DMS 273 (cell line): ENCODE results near the gene BTRC.

Experiments
- DNase-seq: peaks from one replicate; lab custom pipeline; 2025; ENCODE audit not compliant: unreplicated experiment; lab: John Stamatoyannopoulos, UW

The BTRC gene

DNA sequence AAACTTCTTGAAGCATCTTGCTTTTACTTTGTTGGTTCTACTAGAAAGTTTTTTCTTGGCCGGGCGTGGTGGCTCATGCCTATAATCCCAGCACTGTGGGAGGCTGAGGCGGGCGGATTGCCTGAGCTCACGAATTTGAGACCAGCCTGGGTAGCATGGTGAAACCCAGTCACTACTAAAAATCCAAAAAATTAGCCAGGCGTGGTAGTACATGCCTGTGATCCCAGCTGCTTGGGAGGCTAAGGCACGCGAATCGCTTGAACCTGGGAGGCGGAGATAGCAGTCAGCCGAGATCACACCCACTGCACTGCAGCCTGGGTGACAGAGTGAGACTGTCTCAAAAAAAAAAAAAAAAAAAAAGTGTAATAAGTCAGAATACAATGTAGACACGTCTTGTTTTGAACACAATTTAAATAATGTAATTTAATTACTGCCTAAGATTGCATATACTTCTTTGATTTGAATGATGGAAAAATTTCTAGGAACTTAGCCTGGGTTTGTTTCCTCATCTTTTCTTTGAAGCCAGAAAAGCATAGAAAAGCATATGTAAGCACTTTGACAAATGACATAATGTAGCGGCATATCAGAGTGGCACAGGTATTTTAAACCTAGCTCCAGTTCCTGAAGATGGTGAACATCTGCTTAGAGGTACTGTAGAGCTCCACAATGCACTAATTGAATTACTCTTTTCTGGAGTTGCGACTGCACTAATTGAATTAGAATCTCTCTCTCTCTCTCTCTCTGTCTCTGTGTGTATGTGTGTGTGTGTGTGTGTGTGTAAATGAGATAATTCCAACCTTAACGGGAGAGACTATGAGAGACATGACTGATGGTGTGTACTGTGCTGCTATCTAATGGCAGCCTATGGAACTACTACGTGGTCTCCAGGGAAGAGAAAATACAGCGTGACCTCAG lies 87.8 kb downstream of the BTRC start:
- DNase-seq, result peak; percentile 82

DNA sequence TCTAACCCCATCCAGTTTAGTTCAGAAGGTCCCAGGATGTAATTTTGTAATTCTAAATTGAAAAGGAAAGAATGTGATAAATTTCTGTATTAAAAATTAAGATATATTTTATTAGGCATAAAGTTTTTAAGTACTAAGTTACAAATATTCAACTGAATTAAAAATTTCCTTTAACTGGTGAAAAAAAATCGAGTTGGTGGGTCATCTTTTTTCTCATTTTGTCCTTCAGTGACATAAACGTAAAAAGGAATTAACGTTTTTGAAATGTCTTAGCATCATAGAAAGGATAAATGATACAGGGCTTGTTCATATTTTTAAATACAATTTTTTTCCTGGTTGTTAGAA lies 88.5 kb downstream of the BTRC start:
- DNase-seq, result no peak

DNA sequence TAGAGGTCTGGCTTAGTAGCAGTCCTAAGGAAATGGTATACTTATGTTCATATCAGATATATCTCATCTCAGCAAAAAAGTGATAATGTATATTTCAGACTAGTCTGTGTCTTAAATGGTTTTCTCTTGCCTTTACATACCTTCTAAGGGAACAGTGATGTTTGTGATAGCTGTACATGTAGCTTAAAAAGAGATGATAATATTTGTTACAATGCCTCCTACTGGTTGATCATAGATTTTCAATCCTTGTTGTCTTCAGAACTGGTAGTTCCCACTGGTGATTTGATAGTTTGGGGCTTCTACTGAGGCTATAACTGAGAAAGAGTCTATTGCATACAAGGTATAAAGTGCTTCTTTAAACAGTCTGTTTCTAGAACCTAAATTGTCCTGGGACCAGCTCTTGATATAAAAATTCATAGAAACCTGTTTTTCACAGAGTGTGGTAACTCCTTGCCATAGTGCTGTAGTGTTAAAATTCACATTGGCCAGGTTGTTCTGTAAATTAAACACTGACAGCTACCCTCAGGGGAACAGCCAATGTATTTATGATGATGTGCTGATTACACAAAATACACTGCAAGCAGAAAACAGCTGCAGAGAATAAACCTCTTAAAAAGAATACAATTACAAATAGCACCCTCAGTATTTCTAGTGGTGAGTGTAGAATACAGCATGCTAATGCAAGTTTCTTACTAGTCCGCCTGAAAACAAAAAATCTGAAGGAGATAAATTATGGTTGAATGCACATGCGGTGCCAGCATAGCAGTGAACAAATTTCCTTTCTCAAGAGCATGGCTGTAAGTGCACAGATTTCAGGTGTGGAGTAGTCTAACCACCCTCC lies 90.3 kb downstream of the BTRC start:
- peak; percentile 37 for DNase-seq

DNA sequence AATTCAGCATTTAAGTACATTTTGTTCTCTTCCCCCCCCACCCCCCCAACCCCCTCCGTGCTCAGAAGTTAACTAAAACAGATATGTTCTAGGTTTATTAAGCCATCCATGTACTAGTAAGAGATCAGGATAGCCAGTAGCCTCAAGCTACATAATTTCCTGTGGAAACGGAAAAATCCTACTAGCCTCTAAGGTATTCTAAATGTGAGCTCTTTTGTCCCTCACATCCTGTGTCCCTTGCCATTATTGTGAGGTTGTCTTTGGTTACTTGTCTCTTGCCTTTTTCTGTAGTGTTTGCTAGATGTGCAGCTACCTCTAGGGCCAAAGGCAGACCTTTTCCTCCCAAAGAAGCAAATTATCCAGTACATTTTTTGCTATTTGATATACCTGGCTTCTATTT lies 92.1 kb downstream of the BTRC start:
- DNase-seq, result no peak

DNA sequence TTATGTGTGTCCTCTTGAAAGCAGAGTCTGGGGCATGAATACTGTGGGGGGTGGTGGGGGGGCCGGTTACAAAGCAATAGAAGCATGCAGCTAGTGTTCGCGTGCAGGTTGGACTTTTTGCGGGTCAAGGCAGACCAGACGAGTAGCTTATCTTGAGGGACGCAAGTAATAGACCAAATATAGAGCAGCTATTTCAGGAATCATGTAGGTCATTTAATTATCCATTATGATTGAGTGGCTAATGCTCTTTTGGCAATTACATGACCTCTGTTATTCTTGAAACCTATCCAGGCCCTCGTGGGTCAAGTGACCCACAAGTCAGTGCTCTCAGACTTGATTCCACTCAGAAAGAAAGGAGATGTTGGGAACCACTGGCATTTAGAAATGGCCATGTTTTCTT lies 93.0 kb downstream of the BTRC start:
- no peak for DNase-seq

DNA sequence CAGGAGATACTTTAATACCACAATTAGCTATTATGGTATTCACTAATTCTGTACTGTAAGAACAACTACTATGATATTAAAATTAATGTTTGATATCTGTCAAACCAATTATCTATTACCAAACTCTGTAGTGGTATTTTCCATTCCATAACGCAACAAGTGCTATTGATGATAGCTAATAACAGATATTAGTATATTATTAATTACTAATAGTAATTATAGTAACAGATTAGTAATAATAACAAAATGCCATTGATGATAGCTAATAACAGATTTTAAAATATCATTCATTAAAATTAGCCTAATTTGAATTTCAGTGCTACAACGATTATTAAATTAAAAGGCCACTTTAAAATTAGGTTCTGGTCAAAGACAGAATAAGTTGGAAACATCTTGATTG lies 93.5 kb downstream of the BTRC start:
- no peak for DNase-seq

DNA sequence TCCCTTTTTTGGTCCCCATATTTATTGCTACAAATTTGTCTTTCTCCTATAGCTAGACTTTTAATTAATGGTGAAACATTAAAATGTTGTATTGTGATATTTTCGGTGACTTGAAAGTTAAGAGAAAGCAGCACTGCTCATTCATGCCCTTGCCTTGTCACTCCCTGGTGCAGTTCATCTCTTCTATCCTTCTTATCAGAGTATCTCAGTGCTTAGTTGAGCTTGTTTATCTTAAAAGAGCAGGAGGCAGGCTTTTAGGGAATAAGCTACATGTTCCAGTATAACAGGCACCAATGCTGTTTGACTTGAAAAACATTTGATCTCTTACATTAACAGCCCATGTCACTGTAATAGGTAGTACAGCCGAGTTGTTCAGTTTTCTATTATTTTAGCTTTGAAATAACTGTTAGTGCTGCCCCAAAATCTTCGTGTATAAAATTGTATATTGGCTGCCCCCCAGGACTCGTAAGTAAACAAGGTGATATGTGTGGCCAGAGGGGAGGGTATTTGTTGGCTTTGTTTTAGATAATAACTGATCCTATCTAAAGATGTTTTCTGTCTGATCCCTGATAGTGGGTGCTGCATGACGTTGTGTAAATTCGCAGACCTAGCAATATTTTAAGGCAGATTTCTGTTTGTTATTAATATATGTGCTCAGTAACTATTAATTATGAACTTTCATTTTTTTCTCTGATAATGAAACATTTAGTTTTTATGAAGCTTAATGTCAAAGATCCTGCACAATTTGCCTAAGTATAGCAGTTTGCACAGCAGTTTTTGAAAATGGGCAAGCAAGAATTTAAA lies 96.5 kb downstream of the BTRC start:
- DNase-seq, result peak; percentile 44

DNA sequence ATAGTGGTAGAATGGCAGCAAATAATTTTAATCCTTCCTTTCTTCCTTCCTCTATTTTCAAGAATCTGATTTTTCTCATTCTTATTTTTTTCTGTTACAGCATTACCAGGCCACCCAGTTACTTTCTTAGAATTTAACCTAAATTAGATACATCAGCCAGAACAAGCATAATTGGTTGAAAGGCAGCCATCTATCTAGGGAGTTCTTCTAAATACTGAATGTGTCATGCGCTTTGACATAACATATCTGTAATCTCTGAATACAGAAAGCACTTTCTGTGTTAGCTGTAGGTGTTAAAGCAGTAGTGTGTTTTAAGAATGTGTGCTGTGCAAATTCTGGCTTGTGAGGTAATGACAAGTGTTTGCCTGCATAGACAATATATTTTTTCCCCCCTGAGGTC lies 97.3 kb downstream of the BTRC start:
- no peak for DNase-seq

DNA sequence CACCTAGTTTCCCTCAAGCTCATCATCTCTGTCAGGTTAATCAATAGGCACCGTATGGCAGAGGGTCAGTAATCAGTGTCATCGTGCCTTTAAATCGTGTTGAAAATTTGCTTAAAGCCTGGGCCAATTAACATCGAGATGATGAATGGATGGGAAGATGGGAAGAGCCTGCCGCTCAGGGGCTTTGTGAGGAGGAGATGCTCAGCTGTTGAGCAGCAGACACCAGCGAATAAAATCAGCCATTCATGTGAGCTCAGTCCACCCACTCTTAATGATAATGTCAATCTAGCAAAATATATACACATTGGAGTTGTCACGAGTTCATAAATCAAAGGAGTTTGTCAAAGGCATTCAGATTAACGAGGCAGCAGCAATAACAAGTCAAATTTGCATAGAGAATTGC lies 97.7 kb downstream of the BTRC start:
- DNase-seq, result peak; percentile 33

DNA sequence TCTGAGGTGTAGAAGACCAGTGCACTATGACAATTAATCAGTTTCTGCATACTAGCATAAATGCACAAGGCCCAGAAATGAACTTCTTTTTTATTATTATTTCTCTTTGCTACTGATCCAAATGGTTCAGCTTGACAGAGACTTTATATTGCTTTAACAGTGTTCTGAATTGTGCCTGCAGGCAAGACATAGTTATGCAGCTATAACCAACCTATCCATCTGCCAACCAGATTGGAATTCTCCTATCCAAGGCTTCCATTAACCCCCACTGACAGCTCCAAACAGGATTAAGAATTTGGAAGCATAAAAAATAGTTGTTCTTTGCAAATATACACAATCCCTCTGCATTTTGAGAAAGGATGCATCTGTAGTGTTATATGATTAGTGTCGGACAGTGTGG lies 98.2 kb downstream of the BTRC start:
- peak; percentile 56 for DNase-seq

DNA sequence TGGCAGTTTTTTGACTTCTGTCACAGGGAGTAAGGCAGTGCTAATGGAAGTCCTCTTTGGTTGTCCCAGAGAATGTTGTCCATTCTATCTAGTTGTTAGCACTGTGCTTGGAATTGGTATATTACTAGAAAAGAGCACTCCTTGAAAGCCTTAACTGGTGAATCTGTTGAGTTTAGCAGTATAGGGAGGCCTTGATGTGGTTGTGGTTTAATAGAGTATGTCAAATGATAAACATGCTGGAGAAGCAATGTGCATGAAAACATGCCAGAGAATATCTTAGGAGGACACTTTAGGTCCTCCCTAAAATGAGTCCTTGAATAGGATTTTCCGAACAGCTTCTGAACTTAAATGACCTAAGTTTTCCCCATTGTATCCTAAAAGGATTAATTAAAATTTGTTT lies 98.6 kb downstream of the BTRC start:
- no peak for DNase-seq

DNA sequence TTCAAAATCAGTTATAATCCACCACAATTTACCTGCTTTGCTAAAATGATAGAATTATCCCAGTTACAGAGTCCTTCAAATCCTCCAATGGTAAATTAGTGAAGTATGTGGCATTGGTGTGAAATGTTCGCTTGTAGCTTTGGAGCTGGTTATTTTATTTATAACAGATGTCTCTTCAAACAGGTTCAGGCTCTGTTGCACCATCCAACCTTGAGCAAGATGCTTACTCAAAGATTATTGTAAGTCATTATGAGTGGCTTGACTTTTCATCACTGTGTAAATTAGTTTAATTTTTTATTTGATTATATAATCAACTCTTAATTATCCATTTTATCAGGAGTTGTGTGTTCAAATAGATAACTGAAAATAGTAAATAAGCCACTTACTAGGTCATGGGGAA lies 99.4 kb downstream of the BTRC start:
- DNase-seq, result peak; percentile 32

DNA sequence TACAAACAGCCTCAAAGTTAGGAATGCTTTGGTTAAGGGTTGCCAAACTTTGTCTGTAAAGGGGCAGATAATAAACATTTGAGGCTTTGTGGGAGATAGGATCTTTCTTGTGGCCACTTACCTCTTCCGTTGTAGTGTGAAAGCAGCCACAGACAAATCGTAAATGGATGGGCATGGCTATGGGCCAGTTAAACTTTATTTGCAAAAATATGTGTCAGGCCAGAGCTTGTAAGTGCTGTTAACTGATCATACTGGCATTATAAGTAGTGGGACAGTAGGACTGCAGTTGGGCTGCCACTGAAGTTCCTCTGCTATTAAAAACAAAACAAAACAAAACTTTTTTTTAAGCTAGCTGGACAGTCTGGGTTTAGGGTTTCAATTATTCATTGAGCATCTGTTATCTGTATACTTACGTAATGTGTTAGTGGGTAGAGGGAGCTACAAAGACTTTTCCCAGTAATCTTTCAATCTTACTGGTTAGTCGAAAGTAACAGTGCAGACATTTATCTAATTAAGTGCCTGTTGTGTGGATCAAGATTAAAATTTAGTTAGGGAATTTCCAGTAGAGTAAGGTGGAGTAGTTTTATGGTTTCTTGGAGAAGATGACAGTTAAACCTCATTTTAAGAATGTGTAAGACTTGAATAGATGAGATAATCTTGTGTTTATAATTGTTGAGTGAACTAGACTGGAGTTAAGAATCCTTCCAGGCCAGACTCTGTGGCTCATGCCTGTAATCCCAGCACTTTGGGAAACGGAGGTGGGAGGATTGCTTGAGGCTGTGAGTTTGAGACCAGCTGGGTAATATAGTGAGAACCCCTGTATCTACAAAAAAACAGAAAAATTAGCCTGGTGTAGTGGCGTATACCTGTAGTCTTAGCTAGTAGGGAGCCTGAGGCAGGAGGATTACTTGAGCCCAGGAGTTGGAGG lies 100.1 kb downstream of the BTRC start:
- DNase-seq, result peak; percentile 58

DNA sequence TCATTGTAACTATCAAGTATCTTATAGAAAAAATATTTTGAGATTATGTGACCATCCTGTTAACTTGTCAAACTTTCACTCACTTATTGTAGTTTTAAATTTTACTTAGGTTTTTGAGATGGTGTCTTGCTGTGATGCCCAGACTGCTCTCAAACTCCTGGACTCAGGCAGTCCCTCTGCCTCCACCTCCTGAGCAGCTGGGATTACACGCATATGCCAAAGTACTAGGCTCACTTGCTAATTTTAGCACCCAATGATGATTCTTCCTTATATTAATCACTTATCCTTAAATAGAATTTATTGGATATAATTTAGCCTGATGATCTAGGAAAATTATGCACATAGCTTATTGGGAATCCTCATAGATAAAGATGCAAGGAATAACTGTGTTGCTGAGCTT lies 104.9 kb downstream of the BTRC start:
- no peak for DNase-seq

DNA sequence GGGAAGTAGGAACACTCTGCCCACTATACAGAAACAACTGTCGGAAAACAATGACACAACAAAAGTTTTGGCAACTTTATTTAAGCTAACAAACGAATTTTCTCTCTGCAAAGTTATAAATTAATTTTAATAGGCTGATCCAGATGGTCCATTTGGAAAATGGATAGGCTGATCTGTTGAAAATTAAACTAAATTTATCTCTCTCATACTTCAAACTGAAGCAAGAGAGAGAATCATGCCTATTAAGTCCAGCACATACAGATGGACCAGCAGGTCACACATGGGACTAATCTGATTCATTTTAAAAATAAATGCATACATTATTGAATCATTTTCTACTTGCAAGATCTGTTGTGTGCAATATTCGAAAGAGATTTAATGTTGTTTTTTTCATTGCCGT lies 110.1 kb downstream of the BTRC start:
- DNase-seq, result no peak

DNA sequence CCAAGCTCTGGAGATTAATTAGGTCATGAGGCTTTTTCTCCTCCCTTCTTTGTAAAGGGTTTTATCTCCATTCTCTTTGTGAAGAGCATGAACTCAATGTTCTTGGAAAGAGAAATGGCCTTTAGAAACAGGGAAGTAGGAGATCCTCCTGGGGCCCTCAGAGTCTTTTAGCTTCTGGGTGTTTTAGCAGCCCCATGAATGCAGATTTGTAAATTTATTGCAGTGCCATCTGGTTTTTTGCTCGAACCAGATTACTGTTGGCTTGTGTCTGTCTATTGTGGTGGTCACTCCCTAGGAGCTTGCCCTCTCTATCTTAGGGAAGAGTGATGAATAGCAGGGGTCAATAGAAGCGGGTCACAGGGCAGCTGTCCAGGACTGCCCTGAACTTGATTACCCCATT lies 110.6 kb downstream of the BTRC start:
- DNase-seq, result peak; percentile 44

DNA sequence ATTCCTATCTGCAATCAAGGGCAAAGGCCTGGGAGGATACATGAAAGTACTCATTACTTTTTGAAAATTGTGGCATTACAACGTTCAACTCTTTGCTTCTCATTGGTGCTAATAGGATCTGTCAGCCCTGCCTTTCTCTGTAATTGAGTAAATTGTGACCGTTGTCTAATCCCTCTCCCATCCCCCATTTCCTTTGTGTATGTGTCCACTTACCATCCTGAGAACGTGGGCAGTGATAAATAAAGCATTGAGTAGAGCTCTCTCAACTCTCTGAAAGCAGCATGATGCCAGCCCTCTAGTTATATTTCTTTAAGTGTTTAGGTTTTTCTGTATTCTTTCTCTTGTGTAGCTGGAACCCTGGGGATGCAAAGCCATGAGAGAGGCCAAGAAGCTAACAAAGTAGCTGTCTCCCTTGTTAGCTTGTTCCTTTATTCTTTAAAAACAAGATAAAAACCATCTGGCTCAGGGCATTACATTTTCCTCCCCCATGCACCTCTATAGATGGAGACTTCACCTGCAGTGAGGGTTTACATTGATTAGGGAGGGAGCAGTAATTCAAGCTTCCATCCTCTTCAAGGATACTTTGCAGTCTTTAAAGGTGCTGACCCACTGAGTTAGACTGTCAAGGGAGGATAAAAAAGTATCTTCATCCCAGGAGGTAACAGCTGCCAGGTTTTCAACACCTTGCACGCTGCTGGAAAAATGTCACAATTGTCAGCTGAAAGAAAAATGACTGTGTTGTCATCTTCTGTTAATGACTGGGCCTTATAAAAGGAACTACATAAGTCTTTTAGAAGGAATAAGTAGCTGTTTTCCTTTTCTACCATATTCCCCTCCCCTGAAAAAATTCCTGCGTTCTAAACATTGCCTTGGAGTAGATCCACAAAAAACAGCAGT lies 112.3 kb downstream of the BTRC start:
- DNase-seq, result no peak

DNA sequence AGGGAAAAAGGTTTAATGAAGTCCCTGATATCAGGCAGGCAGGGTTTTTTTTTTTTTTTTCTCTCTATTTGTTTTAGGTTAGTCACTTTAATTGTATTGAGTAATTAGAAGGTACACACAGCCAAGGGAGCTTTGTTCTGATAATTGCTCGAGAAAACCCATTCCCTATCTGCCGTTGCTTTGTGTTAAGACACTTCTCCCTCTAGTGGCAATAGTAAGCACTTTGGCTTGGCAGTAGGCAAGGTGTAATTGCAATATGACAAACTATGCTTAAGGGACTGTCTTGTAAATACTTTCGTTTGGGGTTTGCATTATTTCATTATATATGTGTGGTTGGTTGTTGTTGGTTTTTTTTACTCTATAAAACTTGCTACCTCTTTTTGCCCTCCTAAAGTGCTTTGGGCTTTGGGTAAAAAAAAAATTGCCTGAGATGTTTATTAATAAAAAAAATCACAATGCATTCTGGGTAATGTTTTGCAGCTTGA lies 113.4 kb downstream of the BTRC start:
- DNase-seq, result peak; percentile 83

DNA sequence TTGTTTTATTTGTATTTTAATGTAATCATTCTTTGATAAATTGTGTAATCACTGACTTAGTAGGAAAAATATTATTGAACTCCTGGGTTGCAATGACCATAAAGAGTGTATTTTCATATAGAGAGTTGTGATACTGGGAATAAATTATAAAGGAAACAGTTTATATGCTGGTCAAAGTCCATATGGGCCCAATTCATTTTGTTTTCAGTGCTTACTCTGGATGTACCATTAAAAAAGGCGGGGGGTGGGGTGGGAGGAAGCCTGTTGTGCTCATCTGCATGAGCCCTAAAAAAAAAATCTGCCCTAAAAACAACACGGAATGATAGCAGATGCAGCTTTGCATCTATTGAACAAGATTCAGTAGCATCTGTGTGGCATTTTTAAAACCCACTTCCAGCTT lies 114.2 kb downstream of the BTRC start:
- peak; percentile 13 for DNase-seq
